Psoas muscle (tissue), 8 donors: ENCODE results near the gene BLOC1S4. TPM values are rescaled to one million over a fixed set of nuclear protein-coding genes. Genes with fewer than 3 reads are reported as not detected.

Source experiments
- ATAC-seq, 4 donors: fragments of 200-7000 bp; cut with Tn5 transposase; one replicate each; pipeline ENCODE4 v1.9.1; 2020; ENCODE audit warnings: moderate library complexity in 3 of 4, mild to moderate bottlenecking in 2 of 4
- DNase-seq, 2 donors: peaks; one replicate each; pipeline ENCODE4 v3.0.0-alpha.2; 2020
- H3K27ac ChIP-seq: fragments of 200-600 bp; one replicate; pipeline ENCODE4 v1.8.0; 2022
- H3K27me3 ChIP-seq, 3 donors: fragments of 200-600 bp in 1 of 3; one replicate each; pipeline versions ENCODE4 v1.6.1 to v1.8.0; 2013 to 2022; ENCODE audit warnings: low read length in 2 of 3, mild to moderate bottlenecking in 2 of 3, moderate library complexity in 1 of 3; ENCODE audit not compliant: insufficient read depth in 3 of 3
- H3K36me3 ChIP-seq, 2 donors: fragments of 200-600 bp in 1 of 2; one replicate each; pipeline versions ENCODE4 v1.6.1 to v1.8.0; 2013 to 2022; ENCODE audit warnings: low read depth in 1 of 2, mild to moderate bottlenecking in 1 of 2, moderate library complexity in 1 of 2; ENCODE audit not compliant: insufficient read depth in 1 of 2
- H3K4me1 ChIP-seq: fragments of 200-600 bp; one replicate; pipeline ENCODE4 v1.8.0; 2022
- H3K4me3 ChIP-seq: fragments of 200-600 bp; one replicate; pipeline ENCODE4 v1.8.0; 2022; ENCODE audit warnings: mild to moderate bottlenecking
- H3K9me3 ChIP-seq: fragments of 200-600 bp; one replicate; pipeline ENCODE4 v1.8.0; 2022
- CTCF ChIP-seq: fragments of 200-600 bp; IDR thresholded peaks from one replicate; pipeline ENCODE4 v1.8.0; 2022; ENCODE audit warnings: antibody characterized with exemption
- WGBS, 3 donors: extraction: QIAGEN DNeasy Blood & Tissue Kit; methylation state at CpG; one replicate each; pipeline versions ENCODE4 v1.1.6 to v1.1.7; 2013; 5-methylcytosine and 5-hydroxymethylcytosine counted together
- intact Hi-C, 2 donors: fragments of 100-400 bp; cut with DNase I; formaldehyde crosslinking; loops; one replicate each; pipeline versions ENCODE4 v1.11.0 to v1.14.2; 2022
- polyA plus RNA-seq, 3 donors: library from polyadenylated mRNA; stranded (reverse); fragments of 200-250 nt; gene quantifications; one replicate each; pipeline ENCODE4 v1.2.3, GENCODE V29; 2013
- total RNA-seq, 4 donors: library from RNA; stranded (reverse); fragmentation: NEBNext Ultra II Directional in 2 of 4; extraction: Animal tissue kit (Norgen Biotek cat#: 25700) in 2 of 4; gene quantifications; one replicate each; pipeline versions ENCODE4 v1.2.1 to v1.2.4, GENCODE V29; 2021 to 2023
- donor health status: healthy with polysubstance abuse.
- donor health status: DM: no; HTN: no; CAD: no; lungs with moderate emphysema.
- donor health status: Bipolar disorder and iron deficiency.
- donor health status: healthy.
- donor health status: DM: yes; HTN: yes; CAD: no.
- donor health status: DM: no; HTN: no; CAD: no.
- donor health status: DM: no; HTN: no; CAD: no.
- donor health status: DM: yes; HTN: yes; CAD: no.

BLOC1S4 gene
- total and polyA plus RNA-seq, 7 donors, result 7.6 to 15.0 (median 13.4) TPM

- 80 to 86% (median 86%) methylated on average over 9 of the region's 9 CpGs for WGBS, 3 donors
Observed at GRCh38 chr4:6681191-6681590, 34.8 kb upstream of the BLOC1S4 start.

DNA sequence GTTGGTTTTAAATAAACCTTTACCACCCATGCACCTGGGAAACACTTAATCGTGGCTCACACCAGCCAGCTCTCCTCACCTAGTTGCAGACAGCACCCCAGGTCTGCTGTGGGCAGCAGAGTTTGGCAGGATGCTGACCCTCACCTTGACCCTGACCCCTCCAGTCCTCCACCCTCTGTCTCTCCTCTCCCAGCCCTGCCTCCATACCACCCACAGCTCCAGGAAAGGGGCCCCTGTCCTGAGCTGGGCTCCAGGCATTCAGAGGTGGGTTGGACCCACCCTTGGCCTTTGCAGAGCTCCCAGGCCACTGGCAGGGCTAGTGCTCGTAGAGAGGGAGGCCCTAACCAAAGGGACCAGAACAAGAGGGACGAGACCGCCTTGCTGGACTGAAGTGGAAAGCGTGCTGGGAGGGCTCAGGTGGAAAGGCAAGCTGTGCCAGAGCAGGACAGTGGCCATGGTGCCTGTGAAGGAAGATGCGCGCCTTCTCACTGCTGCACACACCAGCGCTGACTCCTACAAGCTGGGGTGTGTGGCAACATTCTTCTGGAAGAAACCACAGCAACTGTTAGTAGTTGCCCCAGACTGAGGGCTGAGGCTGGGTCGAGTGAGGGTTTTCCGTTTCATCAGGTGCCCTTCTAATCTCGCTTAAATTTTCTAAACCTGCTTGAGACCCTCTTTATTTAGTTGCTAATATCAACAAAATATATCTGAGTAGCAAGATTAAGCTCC is 32.9 kb upstream of the BLOC1S4 start:
- no peaks in the 10 kb centered on the region for H3K9me3 ChIP-seq
- DNase-seq (no peak), ATAC-seq (no peak)
- intact Hi-C loops, result no loop called here
- no peak overlapping the region for H3K4me3 ChIP-seq
- 77 to 86% (median 83%) methylated on average over 11 of the region's 11 CpGs for WGBS, 3 donors
- no peak overlapping the region for H3K27ac ChIP-seq
- H3K27me3 ChIP-seq, result no peaks in the 10 kb centered on the region
- no peaks in the 10 kb centered on the region for H3K36me3 ChIP-seq
- no peak for TF ChIP-seq CTCF
- H3K4me1 ChIP-seq, result no peaks in the 10 kb centered on the region

More at GRCh38 chr4:6681191-6681590, 34.8 kb upstream of the BLOC1S4 start:
- H3K9me3 ChIP-seq, result no peaks in the 10 kb centered on the region
- no peak for DNase-seq
- no peaks in the 10 kb centered on the region for H3K27me3 ChIP-seq
- ATAC-seq, result peak; percentile 30 to 63 (median 42)
- H3K27ac ChIP-seq, result no peak overlapping the region
- peaks cover 0 to 2% of the 10 kb centered on the region in 2 donors for H3K36me3 ChIP-seq
- intact Hi-C loops, result no loop called here
- no peak overlapping the region for H3K4me3 ChIP-seq
- H3K4me1 ChIP-seq, result peaks cover 15% of the 10 kb centered on the region
- TF ChIP-seq CTCF, result peak; percentile 20

- no peak for TF ChIP-seq CTCF
- no peaks in the 10 kb centered on the region for H3K36me3 ChIP-seq
- intact Hi-C loops, result no loop called here
- no peaks in the 10 kb centered on the region for H3K27me3 ChIP-seq
- no peak overlapping the region for H3K4me3 ChIP-seq
- DNase-seq (no peak), ATAC-seq (no peak)
- H3K9me3 ChIP-seq, result no peaks in the 10 kb centered on the region
- H3K4me1 ChIP-seq, result no peaks in the 10 kb centered on the region
- no peak overlapping the region for H3K27ac ChIP-seq
- WGBS, 3 donors, result 80 to 90% (median 84%) methylated on average over 11 of the region's 11 CpGs
Observed at GRCh38 chr4:6684656-6685055, 31.3 kb upstream of the BLOC1S4 start.

GRCh38 chr4:6686104-6686787 is 29.7 kb upstream of the BLOC1S4 start:
- 69 to 77% (median 72%) methylated on average over 4 of the region's 4 CpGs for WGBS, 3 donors
- intact Hi-C loops, result no loop called here

More at GRCh38 chr4:6686104-6686787, 29.7 kb upstream of the BLOC1S4 start:
- Histone ChIP-seq H3K9me3 (no peaks in the 10 kb centered on the region), H3K4me3 (no peak overlapping the region), H3K27me3 (no peaks in the 10 kb centered on the region), H3K27ac (no peak overlapping the region), H3K4me1 (no peaks in the 10 kb centered on the region), H3K36me3 (no peaks in the 10 kb centered on the region)
- TF ChIP-seq CTCF, result no peak
- ATAC-seq (no peak), DNase-seq (no peak)
